Measurements from ENCODE around the gene PTOV1.

The PTOV1 gene

DNA sequence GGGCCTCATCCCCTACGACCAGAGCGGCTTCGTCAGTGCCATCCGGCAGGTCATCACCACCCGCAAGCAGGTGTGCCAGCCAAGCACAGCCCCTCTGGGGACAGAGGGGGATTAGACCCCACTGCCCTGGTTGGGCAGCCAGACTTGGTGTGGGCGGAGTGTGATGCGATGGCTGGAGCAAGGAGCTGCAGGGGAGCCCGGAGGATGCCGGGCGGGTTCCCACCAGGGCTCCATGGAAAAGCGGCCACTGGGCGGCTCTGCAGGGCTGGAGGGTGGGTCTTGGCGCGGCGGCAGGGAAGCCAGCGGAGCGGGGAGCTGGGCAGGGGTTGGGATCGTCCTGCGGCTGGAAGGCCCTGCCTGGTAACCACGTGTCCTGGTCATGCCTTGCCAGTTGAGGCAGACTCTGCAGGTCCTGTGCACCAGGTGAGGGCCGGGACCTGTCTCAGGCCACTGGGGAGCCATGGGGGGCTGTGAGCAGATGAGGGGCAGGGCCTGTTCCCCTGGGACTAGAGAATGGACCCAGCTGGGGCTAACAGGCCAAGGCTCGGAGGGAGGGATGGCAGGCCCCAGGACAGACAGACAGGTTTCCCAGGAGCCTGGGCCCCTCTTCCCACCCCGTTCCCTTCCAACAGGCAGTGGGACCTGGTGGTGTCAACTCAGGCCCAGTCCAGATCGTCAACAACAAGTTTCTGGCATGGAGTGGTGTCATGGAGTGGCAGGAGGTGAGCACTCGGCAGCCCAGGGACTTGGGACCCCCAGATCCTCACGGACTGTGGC, 6.3 kb downstream of the PTOV1 start:
- Mint-ChIP-seq H3K4me3 (no peak overlapping the region), H3K9me3 (no peaks in the 10 kb centered on the region), H3K4me1 (peaks cover 17% of the 10 kb centered on the region), H3K27ac (no peak overlapping the region), H3K36me3 (ENCODE audit: low read depth) (peaks cover 24% of the 10 kb centered on the region), H3K27me3 (ENCODE audit: low read depth) (no peaks in the 10 kb centered on the region)
- TF ChIP-seq, protein P1, sequence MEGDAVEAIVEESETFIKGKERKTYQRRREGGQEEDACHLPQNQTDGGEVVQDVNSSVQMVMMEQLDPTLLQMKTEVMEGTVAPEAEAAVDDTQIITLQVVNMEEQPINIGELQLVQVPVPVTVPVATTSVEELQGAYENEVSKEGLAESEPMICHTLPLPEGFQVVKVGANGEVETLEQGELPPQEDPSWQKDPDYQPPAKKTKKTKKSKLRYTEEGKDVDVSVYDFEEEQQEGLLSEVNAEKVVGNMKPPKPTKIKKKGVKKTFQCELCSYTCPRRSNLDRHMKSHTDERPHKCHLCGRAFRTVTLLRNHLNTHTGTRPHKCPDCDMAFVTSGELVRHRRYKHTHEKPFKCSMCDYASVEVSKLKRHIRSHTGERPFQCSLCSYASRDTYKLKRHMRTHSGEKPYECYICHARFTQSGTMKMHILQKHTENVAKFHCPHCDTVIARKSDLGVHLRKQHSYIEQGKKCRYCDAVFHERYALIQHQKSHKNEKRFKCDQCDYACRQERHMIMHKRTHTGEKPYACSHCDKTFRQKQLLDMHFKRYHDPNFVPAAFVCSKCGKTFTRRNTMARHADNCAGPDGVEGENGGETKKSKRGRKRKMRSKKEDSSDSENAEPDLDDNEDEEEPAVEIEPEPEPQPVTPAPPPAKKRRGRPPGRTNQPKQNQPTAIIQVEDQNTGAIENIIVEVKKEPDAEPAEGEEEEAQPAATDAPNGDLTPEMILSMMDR (IDR thresholded peaks at IDR 0.05; ENCODE audit: unreplicated experiment in 3 of 3): no peak

DNA sequence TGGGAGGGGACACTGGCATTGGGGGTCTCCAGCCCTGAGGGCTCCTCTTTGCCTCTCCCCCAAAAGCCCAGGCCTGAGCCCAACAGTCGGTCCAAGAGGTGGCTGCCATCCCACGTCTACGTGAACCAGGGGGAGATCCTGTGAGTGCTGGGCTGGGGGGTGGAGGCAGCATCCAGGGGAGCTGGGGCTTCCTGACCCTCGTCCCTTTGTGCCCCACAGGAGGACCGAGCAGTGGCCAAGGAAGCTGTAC, 6.8 kb downstream of the PTOV1 start:
- TF ChIP-seq, protein P1 (IDR thresholded peaks at IDR 0.05; ENCODE audit: unreplicated experiment in 3 of 3): no peak
- no peak overlapping the region for H3K27ac Mint-ChIP-seq
- H3K4me3 Mint-ChIP-seq: no peak overlapping the region
- peaks cover 20% of the 10 kb centered on the region for H3K36me3 Mint-ChIP-seq (ENCODE audit: low read depth)
- H3K27me3 Mint-ChIP-seq (ENCODE audit: low read depth): no peaks in the 10 kb centered on the region
- peaks cover 12% of the 10 kb centered on the region for H3K4me1 Mint-ChIP-seq
- no peaks in the 10 kb centered on the region for H3K9me3 Mint-ChIP-seq

DNA sequence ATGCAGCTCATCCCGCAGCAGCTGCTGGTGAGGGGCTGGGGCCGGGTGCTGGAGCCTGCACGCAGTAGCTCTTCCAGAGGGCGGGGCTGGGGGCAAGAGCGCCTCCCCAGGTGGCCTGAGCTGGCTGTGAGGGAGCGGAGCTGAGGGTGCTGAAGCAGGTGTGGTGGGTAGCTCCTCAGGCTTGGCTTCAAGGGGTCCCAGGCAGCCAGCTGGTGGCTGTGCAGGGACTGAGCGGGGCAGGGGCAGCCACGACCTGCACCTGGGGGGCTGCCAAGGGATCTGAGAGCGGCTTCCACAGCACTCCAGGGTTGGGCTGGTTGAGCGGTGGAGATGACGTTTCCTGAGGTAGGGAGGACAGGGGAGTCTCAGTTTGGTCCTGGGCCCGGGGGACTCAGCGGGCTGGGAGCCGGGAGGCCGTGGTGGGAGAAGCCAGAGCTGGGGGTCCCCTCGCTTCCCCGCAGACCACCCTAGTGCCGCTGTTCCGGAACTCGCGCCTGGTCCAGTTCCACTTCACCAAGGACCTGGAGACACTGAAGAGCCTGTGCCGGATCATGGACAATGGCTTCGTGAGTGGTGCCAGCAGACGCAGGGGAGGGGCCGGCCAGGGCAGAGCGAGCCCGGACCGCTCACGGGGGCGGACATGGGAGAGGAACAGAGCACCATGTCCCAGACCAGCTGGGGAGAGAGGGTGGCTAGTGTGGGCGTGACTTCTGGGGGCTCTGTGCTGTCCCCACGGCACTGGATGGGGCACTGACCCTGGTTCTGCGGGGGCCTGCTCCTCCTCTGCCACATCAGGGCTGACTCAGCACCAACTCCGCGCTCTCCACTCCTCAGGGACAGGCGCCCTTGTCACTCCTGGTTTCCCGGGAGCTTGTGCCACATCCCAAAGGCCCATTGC, 7.4 kb downstream of the PTOV1 start:
- H3K36me3 Mint-ChIP-seq (ENCODE audit: low read depth): peaks cover 21% of the 10 kb centered on the region
- TF ChIP-seq, protein P1 (IDR thresholded peaks at IDR 0.05; ENCODE audit: unreplicated experiment in 3 of 3): no peak
- no peaks in the 10 kb centered on the region for H3K27me3 Mint-ChIP-seq (ENCODE audit: low read depth)
- no peak overlapping the region for H3K4me3 Mint-ChIP-seq
- peaks cover 10% of the 10 kb centered on the region for H3K4me1 Mint-ChIP-seq
- no peaks in the 10 kb centered on the region for H3K9me3 Mint-ChIP-seq
- peak overlapping the region in 1 of 3 experiments; percentile 22 for H3K27ac Mint-ChIP-seq

DNA sequence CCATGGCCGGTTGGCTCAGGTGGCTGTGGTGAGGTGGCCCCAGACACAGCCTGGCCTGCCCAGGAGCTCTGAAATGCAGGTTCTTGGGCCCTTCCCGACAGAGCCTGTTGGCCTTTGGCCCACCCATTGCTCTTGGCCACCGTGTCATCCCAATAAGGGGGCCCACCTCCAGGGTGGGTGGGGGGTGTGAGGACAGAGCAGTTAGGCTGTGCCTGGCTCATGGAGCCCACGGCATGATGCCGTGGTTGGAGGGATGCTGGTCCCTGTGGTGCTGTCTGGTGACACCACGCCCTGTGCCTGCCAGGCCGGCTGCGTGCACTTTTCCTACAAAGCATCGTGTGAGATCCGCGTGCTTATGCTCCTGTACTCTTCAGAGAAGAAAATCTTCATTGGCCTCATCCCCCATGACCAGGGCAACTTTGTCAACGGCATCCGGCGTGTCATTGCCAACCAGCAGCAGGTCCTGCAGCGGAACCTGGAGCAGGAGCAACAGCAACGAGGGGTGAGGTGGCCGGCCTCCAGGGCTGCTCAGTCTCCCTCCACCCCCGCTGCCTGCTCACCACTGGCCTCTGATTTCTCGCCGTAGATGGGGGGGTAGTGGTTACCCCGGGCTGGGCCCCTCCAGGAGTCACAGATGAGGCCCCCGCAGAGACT, 8.8 kb downstream of the PTOV1 start:
- peak overlapping the region in 1 of 3 experiments; percentile 44 for H3K27ac Mint-ChIP-seq
- no peaks in the 10 kb centered on the region for H3K9me3 Mint-ChIP-seq
- H3K4me1 Mint-ChIP-seq: peaks cover 5% of the 10 kb centered on the region
- H3K36me3 Mint-ChIP-seq (ENCODE audit: low read depth): peaks cover 30% of the 10 kb centered on the region
- H3K4me3 Mint-ChIP-seq: no peak overlapping the region
- no peaks in the 10 kb centered on the region for H3K27me3 Mint-ChIP-seq (ENCODE audit: low read depth)
- TF ChIP-seq, protein P1 (IDR thresholded peaks at IDR 0.05; ENCODE audit: unreplicated experiment in 3 of 3): no peak

DNA sequence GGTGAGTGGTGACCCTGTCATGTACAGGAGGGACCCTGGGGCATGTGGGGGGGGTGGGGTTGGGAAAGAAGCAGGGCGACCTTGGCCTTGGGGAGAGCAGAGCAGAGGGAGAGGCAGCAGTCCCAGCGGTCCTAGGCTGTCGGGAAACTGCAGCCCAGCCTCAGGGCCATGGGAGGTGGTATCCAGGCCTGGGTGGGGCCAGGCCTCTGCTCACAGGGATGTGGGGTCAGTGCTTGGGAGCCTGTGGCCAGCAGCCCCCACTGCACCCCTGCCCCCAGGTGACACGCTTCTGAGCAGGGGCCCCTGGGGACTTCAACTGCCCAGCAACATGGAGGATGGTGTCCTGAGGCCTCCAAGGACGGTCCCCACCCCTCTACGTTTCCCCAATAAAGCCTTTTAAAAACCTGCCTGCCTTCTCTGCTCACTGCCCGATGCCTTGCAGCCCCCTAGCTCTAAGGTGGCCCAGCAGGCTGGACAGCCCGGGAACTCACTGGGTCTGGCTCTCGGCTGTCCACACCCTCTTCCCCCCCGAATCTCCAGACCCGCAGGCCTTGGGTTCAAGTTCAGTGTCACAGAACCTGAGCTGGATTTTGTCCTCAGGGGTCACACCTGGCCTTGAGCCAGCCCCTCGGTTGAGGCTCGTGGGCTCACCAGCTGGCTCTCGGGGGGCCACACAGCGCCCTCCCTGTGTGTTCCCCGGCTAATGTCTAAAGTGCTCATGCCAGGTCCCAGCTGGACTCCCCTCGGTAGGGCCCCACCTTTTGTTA, 9.6 kb downstream of the PTOV1 start:
- Mint-ChIP-seq H3K4me1 (peaks cover 11% of the 10 kb centered on the region), H3K36me3 (ENCODE audit: low read depth) (peaks cover 31% of the 10 kb centered on the region), H3K9me3 (no peaks in the 10 kb centered on the region), H3K4me3 (no peak overlapping the region), H3K27me3 (ENCODE audit: low read depth) (no peaks in the 10 kb centered on the region), H3K27ac (peak overlapping the region in 1 of 3 experiments; percentile 67)
- TF ChIP-seq, protein P1 (IDR thresholded peaks at IDR 0.05; ENCODE audit: unreplicated experiment in 3 of 3): no peak

Data from nephron (organoid).